ENCODE measurements around the gene GPI.

The GPI gene

DNA sequence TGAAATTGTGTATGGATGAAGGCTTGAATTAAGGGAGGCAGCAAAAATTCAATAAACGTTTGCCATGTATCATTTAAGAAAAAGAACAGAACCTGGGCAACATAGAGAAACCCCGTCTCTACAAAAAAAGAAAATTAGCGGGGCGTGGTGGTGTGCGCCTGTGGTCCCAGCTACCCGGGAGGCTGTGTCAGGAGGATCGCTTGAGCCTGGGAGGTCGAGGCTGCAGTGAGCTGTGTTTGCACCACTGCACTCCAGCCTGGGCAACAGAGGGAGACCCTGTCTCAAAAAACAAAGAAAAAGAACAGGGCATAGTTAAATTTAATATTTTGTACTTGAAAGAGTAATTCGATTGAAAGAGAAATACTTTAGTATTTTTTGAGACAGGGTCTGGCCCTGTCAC, 64.6 kb downstream of the GPI start:
- no peak for DNase-seq
- no peak overlapping the region for H3K18ac ChIP-seq (ENCODE audit: low read depth in 1 of 2, low read length in 2 of 2)
- no peak overlapping the region for H3K27ac ChIP-seq (ENCODE audit: low read length, poor library complexity, severe bottlenecking)
- H2BK5ac ChIP-seq (ENCODE audit: low read depth, low read length, poor library complexity, severe bottlenecking), result no peak overlapping the region
- no peak overlapping the region for H4K91ac ChIP-seq (ENCODE audit: low read length)
- H3K9ac ChIP-seq (ENCODE audit: low read length), result peak overlapping the region; percentile 98
- H2BK15ac ChIP-seq (ENCODE audit: low read depth, poor library complexity, severe bottlenecking), result no peak overlapping the region
- H2AFZ ChIP-seq (ENCODE audit: low read depth, low read length), result no peak overlapping the region
- H3K4me3 ChIP-seq (ENCODE audit: insufficient read depth in 1 of 2, low read depth in 1 of 2, low read length in 2 of 2), result peak overlapping the region; percentile 42 to 97
- H3K9me3 ChIP-seq (ENCODE audit: control insufficient read depth, low read length), result no peaks in the 10 kb centered on the region
- H2BK120ac ChIP-seq (ENCODE audit: low read depth, low read length), result no peak overlapping the region
- no peak overlapping the region for H4K8ac ChIP-seq (ENCODE audit: low read length)
- no peak overlapping the region for H3K23ac ChIP-seq (ENCODE audit: low read length in 2 of 2)
- H2AK5ac ChIP-seq (ENCODE audit: low read length, severe bottlenecking), result no peak overlapping the region
- H3K36me3 ChIP-seq (ENCODE audit: control insufficient read depth in 1 of 2, insufficient read depth in 2 of 2, low read depth in 1 of 2, low read length in 2 of 2), result peaks cover 16 to 17% of the 10 kb centered on the region in 2 experiments
- no peaks in the 10 kb centered on the region for H3K27me3 ChIP-seq (ENCODE audit: control insufficient read depth in 1 of 2, insufficient read depth in 1 of 2, low read length in 2 of 2)
- H3K4me1 ChIP-seq (ENCODE audit: control insufficient read depth, insufficient read depth, low read depth, low read length), result peaks cover 8% of the 10 kb centered on the region
- no peak overlapping the region for H3K14ac ChIP-seq (ENCODE audit: low read length in 2 of 2)
- peaks cover 4% of the 10 kb centered on the region for H3K79me1 ChIP-seq (replicated peaks; ENCODE audit: low read length, poor library complexity, severe bottlenecking)
- H3K4ac ChIP-seq (ENCODE audit: low read depth in 1 of 2, low read length in 2 of 2), result no peak overlapping the region
- no peak overlapping the region for H2BK12ac ChIP-seq (ENCODE audit: low read length in 2 of 2)
- H3K4me2 ChIP-seq (ENCODE audit: low read length, poor library complexity, severe bottlenecking), result peak overlapping the region; percentile 65
- WGBS, result 84% methylated on average over 9 of the region's 9 CpGs

GRCh38 chr19:34430738-34431625, 66.0 kb downstream of the GPI start:
- H3K36me3 ChIP-seq (ENCODE audit: control insufficient read depth in 1 of 2, insufficient read depth in 2 of 2, low read depth in 1 of 2, low read length in 2 of 2), result peaks cover 25 to 30% of the 10 kb centered on the region in 2 experiments
- H2AFZ ChIP-seq (ENCODE audit: low read depth, low read length), result no peak overlapping the region
- H3K9me3 ChIP-seq (ENCODE audit: control insufficient read depth, low read length), result no peaks in the 10 kb centered on the region
- H3K4me1 ChIP-seq (ENCODE audit: control insufficient read depth, insufficient read depth, low read depth, low read length), result peaks cover 8% of the 10 kb centered on the region
- peaks cover 9% of the 10 kb centered on the region for H3K79me1 ChIP-seq (replicated peaks; ENCODE audit: low read length, poor library complexity, severe bottlenecking)
- H3K9ac ChIP-seq (ENCODE audit: low read length), result peak overlapping the region; percentile 98
- no peak overlapping the region for H4K91ac ChIP-seq (ENCODE audit: low read length)
- 57% methylated on average over 5 of the region's 6 CpGs for WGBS
- no peak overlapping the region for H3K23ac ChIP-seq (ENCODE audit: low read length in 2 of 2)
- H3K27ac ChIP-seq (ENCODE audit: low read length, poor library complexity, severe bottlenecking), result no peak overlapping the region
- H2BK120ac ChIP-seq (ENCODE audit: low read depth, low read length), result no peak overlapping the region
- no peak overlapping the region for H2BK5ac ChIP-seq (ENCODE audit: low read depth, low read length, poor library complexity, severe bottlenecking)
- H4K8ac ChIP-seq (ENCODE audit: low read length), result no peak overlapping the region
- peak overlapping the region in 1 of 2 experiments; percentile 97 for H3K4me3 ChIP-seq (ENCODE audit: insufficient read depth in 1 of 2, low read depth in 1 of 2, low read length in 2 of 2)
- no peak overlapping the region for H3K4me2 ChIP-seq (ENCODE audit: low read length, poor library complexity, severe bottlenecking)
- H3K27me3 ChIP-seq (ENCODE audit: control insufficient read depth in 1 of 2, insufficient read depth in 1 of 2, low read length in 2 of 2), result no peaks in the 10 kb centered on the region
- H3K18ac ChIP-seq (ENCODE audit: low read depth in 1 of 2, low read length in 2 of 2), result no peak overlapping the region
- H2AK5ac ChIP-seq (ENCODE audit: low read length, severe bottlenecking), result no peak overlapping the region
- H3K14ac ChIP-seq (ENCODE audit: low read length in 2 of 2), result no peak overlapping the region
- H2BK15ac ChIP-seq (ENCODE audit: low read depth, poor library complexity, severe bottlenecking), result no peak overlapping the region
- DNase-seq, result peak; percentile 80
- no peak overlapping the region for H3K4ac ChIP-seq (ENCODE audit: low read depth in 1 of 2, low read length in 2 of 2)
- no peak overlapping the region for H2BK12ac ChIP-seq (ENCODE audit: low read length in 2 of 2)

DNA sequence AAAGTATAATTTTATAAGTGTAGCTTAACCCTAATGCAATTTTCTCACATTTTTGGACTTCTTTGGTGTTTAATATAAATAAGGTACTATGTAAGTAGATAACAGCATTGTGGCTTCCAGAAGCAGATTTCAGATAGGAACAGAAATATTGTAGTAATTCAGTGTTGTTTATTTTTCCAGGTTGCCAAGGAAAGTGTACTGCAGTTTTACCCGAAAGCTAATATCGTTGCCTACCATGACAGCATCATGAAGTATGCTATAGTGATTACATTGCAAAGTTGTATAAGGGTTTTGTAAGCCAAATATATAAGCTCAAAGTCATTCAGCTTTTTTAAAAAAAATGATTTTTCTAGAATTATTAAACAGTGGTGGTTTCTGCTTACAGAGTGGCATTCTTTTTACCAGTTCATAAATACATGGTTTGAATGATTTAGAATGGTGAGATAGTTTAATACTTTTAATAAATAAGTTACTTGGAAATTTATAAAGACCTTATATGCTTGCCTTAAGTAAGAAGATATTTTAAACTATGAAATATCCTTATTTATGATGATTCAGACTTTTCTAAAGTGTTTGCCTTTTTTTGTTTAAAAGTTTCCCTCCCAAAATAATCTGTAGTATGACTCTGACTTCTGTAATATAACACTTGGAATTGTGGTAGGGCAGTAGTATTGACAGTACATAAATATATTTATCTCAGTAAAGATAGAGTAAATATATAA, 66.8 kb downstream of the GPI start:
- no peak overlapping the region for H4K8ac ChIP-seq (ENCODE audit: low read length)
- peaks cover 8% of the 10 kb centered on the region for H3K4me1 ChIP-seq (ENCODE audit: control insufficient read depth, insufficient read depth, low read depth, low read length)
- H3K27ac ChIP-seq (ENCODE audit: low read length, poor library complexity, severe bottlenecking), result no peak overlapping the region
- peak overlapping the region; percentile 98 for H3K9ac ChIP-seq (ENCODE audit: low read length)
- no peak overlapping the region for H2BK120ac ChIP-seq (ENCODE audit: low read depth, low read length)
- no peak overlapping the region for H3K23ac ChIP-seq (ENCODE audit: low read length in 2 of 2)
- peaks cover 7% of the 10 kb centered on the region for H3K79me1 ChIP-seq (replicated peaks; ENCODE audit: low read length, poor library complexity, severe bottlenecking)
- no peak overlapping the region for H2AK5ac ChIP-seq (ENCODE audit: low read length, severe bottlenecking)
- no peak overlapping the region for H2BK15ac ChIP-seq (ENCODE audit: low read depth, poor library complexity, severe bottlenecking)
- no peak overlapping the region for H3K4me2 ChIP-seq (ENCODE audit: low read length, poor library complexity, severe bottlenecking)
- peaks cover 25 to 38% of the 10 kb centered on the region in 2 experiments for H3K36me3 ChIP-seq (ENCODE audit: control insufficient read depth in 1 of 2, insufficient read depth in 2 of 2, low read depth in 1 of 2, low read length in 2 of 2)
- H3K27me3 ChIP-seq (ENCODE audit: control insufficient read depth in 1 of 2, insufficient read depth in 1 of 2, low read length in 2 of 2), result no peaks in the 10 kb centered on the region
- H3K18ac ChIP-seq (ENCODE audit: low read depth in 1 of 2, low read length in 2 of 2), result no peak overlapping the region
- no peak overlapping the region for H2BK12ac ChIP-seq (ENCODE audit: low read length in 2 of 2)
- no peak overlapping the region for H2AFZ ChIP-seq (ENCODE audit: low read depth, low read length)
- no peak overlapping the region for H2BK5ac ChIP-seq (ENCODE audit: low read depth, low read length, poor library complexity, severe bottlenecking)
- peak; percentile 52 for DNase-seq
- no peak overlapping the region for H3K4me3 ChIP-seq (ENCODE audit: insufficient read depth in 1 of 2, low read depth in 1 of 2, low read length in 2 of 2)
- H3K9me3 ChIP-seq (ENCODE audit: control insufficient read depth, low read length), result no peaks in the 10 kb centered on the region
- no CpG with 5 or more reads among the region's 2 CpGs for WGBS
- no peak overlapping the region for H3K4ac ChIP-seq (ENCODE audit: low read depth in 1 of 2, low read length in 2 of 2)
- H4K91ac ChIP-seq (ENCODE audit: low read length), result no peak overlapping the region
- no peak overlapping the region for H3K14ac ChIP-seq (ENCODE audit: low read length in 2 of 2)

DNA sequence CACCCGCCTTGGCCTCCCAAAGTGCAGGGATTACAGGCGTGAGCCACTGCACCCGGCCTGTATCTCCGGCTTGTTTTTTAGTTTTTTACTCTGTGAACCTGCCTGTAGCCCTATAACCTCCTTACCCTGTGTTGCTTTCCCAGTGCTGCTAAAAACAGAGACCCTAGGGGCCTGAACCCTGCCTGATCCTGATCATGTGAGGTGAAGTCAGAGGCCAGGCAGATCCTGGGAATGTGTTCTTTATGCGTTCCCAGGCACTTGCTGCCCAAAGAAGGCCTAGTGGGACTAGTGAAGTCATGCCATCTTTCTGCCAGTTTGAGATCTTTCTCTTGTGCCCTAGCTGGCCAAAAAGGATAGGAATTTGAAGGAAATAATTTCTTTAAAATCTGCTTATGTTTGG, 67.8 kb downstream of the GPI start:
- H4K91ac ChIP-seq (ENCODE audit: low read length), result no peak overlapping the region
- H3K18ac ChIP-seq (ENCODE audit: low read depth in 1 of 2, low read length in 2 of 2), result no peak overlapping the region
- no peak overlapping the region for H2AK5ac ChIP-seq (ENCODE audit: low read length, severe bottlenecking)
- WGBS, result 86% methylated on average over 5 of the region's 5 CpGs
- H3K9ac ChIP-seq (ENCODE audit: low read length), result peak overlapping the region; percentile 98
- H4K8ac ChIP-seq (ENCODE audit: low read length), result no peak overlapping the region
- no peak overlapping the region for H3K4me3 ChIP-seq (ENCODE audit: insufficient read depth in 1 of 2, low read depth in 1 of 2, low read length in 2 of 2)
- H2BK5ac ChIP-seq (ENCODE audit: low read depth, low read length, poor library complexity, severe bottlenecking), result no peak overlapping the region
- H3K27ac ChIP-seq (ENCODE audit: low read length, poor library complexity, severe bottlenecking), result no peak overlapping the region
- no peaks in the 10 kb centered on the region for H3K27me3 ChIP-seq (ENCODE audit: control insufficient read depth in 1 of 2, insufficient read depth in 1 of 2, low read length in 2 of 2)
- H3K4ac ChIP-seq (ENCODE audit: low read depth in 1 of 2, low read length in 2 of 2), result no peak overlapping the region
- H3K4me1 ChIP-seq (ENCODE audit: control insufficient read depth, insufficient read depth, low read depth, low read length), result peaks cover 8% of the 10 kb centered on the region
- no peaks in the 10 kb centered on the region for H3K9me3 ChIP-seq (ENCODE audit: control insufficient read depth, low read length)
- no peak overlapping the region for H3K23ac ChIP-seq (ENCODE audit: low read length in 2 of 2)
- no peak overlapping the region for H2BK15ac ChIP-seq (ENCODE audit: low read depth, poor library complexity, severe bottlenecking)
- H2AFZ ChIP-seq (ENCODE audit: low read depth, low read length), result no peak overlapping the region
- no peak overlapping the region for H2BK120ac ChIP-seq (ENCODE audit: low read depth, low read length)
- H2BK12ac ChIP-seq (ENCODE audit: low read length in 2 of 2), result no peak overlapping the region
- peaks cover 8% of the 10 kb centered on the region for H3K79me1 ChIP-seq (replicated peaks; ENCODE audit: low read length, poor library complexity, severe bottlenecking)
- DNase-seq, result peak; percentile 52
- peaks cover 34 to 48% of the 10 kb centered on the region in 2 experiments for H3K36me3 ChIP-seq (ENCODE audit: control insufficient read depth in 1 of 2, insufficient read depth in 2 of 2, low read depth in 1 of 2, low read length in 2 of 2)
- no peak overlapping the region for H3K4me2 ChIP-seq (ENCODE audit: low read length, poor library complexity, severe bottlenecking)
- no peak overlapping the region for H3K14ac ChIP-seq (ENCODE audit: low read length in 2 of 2)

All from mesenchymal stem cell (in vitro differentiated cells and primary cell).